ENCODE results near the gene NOC4L. TPM values are rescaled to one million over a fixed set of nuclear protein-coding genes. Genes with fewer than 3 reads are reported as not detected.

Gene NOC4L
- polyA plus RNA-seq, 1 of the 3 experiments (the other 2 are of a cell fraction), result 12.9 TPM

- TF ChIP-seq ELF1 (IDR thresholded peaks at IDR 0.05), result no peak
- TF ChIP-seq NRF1 (IDR thresholded peaks at IDR 0.05; ENCODE audit: low read depth, low read length), result no peak
These were observed 43.6 kb downstream of the NOC4L start (continued) for GRCh38 chr12:132187646-132188450.

GRCh38 chr12:132188451-132188901, 44.2 kb downstream of the NOC4L start:
- ChIA-PET CTCF (interaction anchor here (1.6 to 1.9 kb wide), 2 partner anchors 35 to 226 kb away, joined by 4 to 5 read pairs; no protein-coding TSS in a partner anchor), POLR2A (no interaction called here)
- TF ChIP-seq MEF2A (IDR thresholded peaks at IDR 0.05; ENCODE audit: borderline replicate concordance, low read depth), result no peak
- no peak for TF ChIP-seq USF1 (IDR thresholded peaks at IDR 0.05; ENCODE audit: borderline replicate concordance, low read depth)
- TF ChIP-seq YY1 (IDR thresholded peaks at IDR 0.05; ENCODE audit: low read depth), result no peak
- no peak for TF ChIP-seq ELF1 (IDR thresholded peaks at IDR 0.05)
- no peak for TF ChIP-seq RAD21 (IDR thresholded peaks at IDR 0.05; ENCODE audit: low read length)
- TF ChIP-seq EP300 (IDR thresholded peaks at IDR 0.05; ENCODE audit: borderline replicate concordance in 1 of 2, low read depth in 1 of 2, low read length in 1 of 2), result no peak
- TF ChIP-seq FOSL2 (IDR thresholded peaks at IDR 0.05; ENCODE audit: borderline replicate concordance, low read depth), result no peak
- no peak for TF ChIP-seq FOXJ3 (CRISPR knock-in tag; IDR thresholded peaks at IDR 0.05)
- Histone ChIP-seq H3K36me3 (replicated peaks in 1 of 2; ENCODE audit: control insufficient read depth in 1 of 2, insufficient read depth in 2 of 2, low read length in 1 of 2) (no peaks in the 10 kb centered on the region), H3K9ac (no peak overlapping the region), H3K4me2 (no peak overlapping the region), H3K79me2 (ENCODE audit: insufficient read depth) (no peaks in the 10 kb centered on the region), H3K27ac (ENCODE audit: low read depth in 2 of 2, low read length in 1 of 2) (no peak overlapping the region), H3K4me3 (ENCODE audit: low read depth in 2 of 2, low read length in 1 of 2) (no peak overlapping the region), H2AFZ (ENCODE audit: low read depth) (no peak overlapping the region), H3F3A (replicated peaks; ENCODE audit: insufficient read depth) (no peaks in the 10 kb centered on the region), H3K9me3 (no peaks in the 10 kb centered on the region), H3K27me3 (ENCODE audit: insufficient read depth) (peaks cover 97% of the 10 kb centered on the region), H3K9me2 (no peaks in the 10 kb centered on the region), H4K20me1 (ENCODE audit: insufficient read depth) (no peaks in the 10 kb centered on the region), H3K4me1 (ENCODE audit: control insufficient read depth in 1 of 2, insufficient read depth in 2 of 2, low read depth in 1 of 2, low read length in 1 of 2) (peaks cover 0 to 3% of the 10 kb centered on the region in 2 experiments; a peak in 1 of 4 replicates)
- WGBS (ENCODE audit: low lambda C conversion rate), result 41% methylated on average over 17 of the region's 21 CpGs
- no peak for DNase-seq

- Histone ChIP-seq H3K4me3 (ENCODE audit: low read depth in 2 of 2, low read length in 1 of 2) (no peak overlapping the region), H3K9me3 (no peaks in the 10 kb centered on the region), H3F3A (replicated peaks; ENCODE audit: insufficient read depth) (no peaks in the 10 kb centered on the region), H3K27me3 (ENCODE audit: insufficient read depth) (peaks cover 100% of the 10 kb centered on the region), H3K4me2 (no peak overlapping the region), H3K9me2 (no peaks in the 10 kb centered on the region), H2AFZ (ENCODE audit: low read depth) (no peak overlapping the region), H3K36me3 (replicated peaks in 1 of 2; ENCODE audit: control insufficient read depth in 1 of 2, insufficient read depth in 2 of 2, low read length in 1 of 2) (no peaks in the 10 kb centered on the region), H3K79me2 (ENCODE audit: insufficient read depth) (no peaks in the 10 kb centered on the region), H4K20me1 (ENCODE audit: insufficient read depth) (no peaks in the 10 kb centered on the region), H3K9ac (no peak overlapping the region), H3K4me1 (ENCODE audit: control insufficient read depth in 1 of 2, insufficient read depth in 2 of 2, low read depth in 1 of 2, low read length in 1 of 2) (peaks cover 0 to 3% of the 10 kb centered on the region in 2 experiments; a peak in 1 of 4 replicates), H3K27ac (ENCODE audit: low read depth in 2 of 2, low read length in 1 of 2) (no peak overlapping the region)
- no peak for DNase-seq
- ChIA-PET CTCF (interaction anchor here (1.6 to 1.9 kb wide), 2 partner anchors 35 to 225 kb away, joined by 4 to 5 read pairs; no protein-coding TSS in a partner anchor), POLR2A (no interaction called here)
- WGBS (ENCODE audit: low lambda C conversion rate), result 12% methylated on average over 11 of the region's 20 CpGs
- TF ChIP-seq RAD21 (IDR thresholded peaks at IDR 0.05; ENCODE audit: low read length), result no peak
- TF ChIP-seq GABPA (IDR thresholded peaks at IDR 0.05; ENCODE audit: low read depth), result no peak
- no peak for TF ChIP-seq USF1 (IDR thresholded peaks at IDR 0.05; ENCODE audit: borderline replicate concordance, low read depth)
- no peak for TF ChIP-seq RFX5 (IDR thresholded peaks at IDR 0.05; ENCODE audit: low read length)
- no peak for TF ChIP-seq MXI1 (IDR thresholded peaks at IDR 0.05; ENCODE audit: low read depth, low read length)
- no peak for TF ChIP-seq RCOR1 (IDR thresholded peaks at IDR 0.05; ENCODE audit: low read length)
- TF ChIP-seq GATA2 (CRISPR knock-in tag; IDR thresholded peaks at IDR 0.05), result no peak
- no peak for TF ChIP-seq SMC3 (IDR thresholded peaks at IDR 0.05; ENCODE audit: low read depth, low read length)
- no peak for TF ChIP-seq MEF2A (IDR thresholded peaks at IDR 0.05; ENCODE audit: borderline replicate concordance, low read depth)
- TF ChIP-seq FOXJ3 (CRISPR knock-in tag; IDR thresholded peaks at IDR 0.05), result no peak
- TF ChIP-seq RXRA (IDR thresholded peaks at IDR 0.05; ENCODE audit: borderline replicate concordance, low read depth), result no peak
- no peak for TF ChIP-seq FOXM1 (IDR thresholded peaks at IDR 0.05; ENCODE audit: low read depth)
- TF ChIP-seq ELF1 (IDR thresholded peaks at IDR 0.05), result no peak
- TF ChIP-seq PBX3 (IDR thresholded peaks at IDR 0.05), result no peak
- TF ChIP-seq YY1 (IDR thresholded peaks at IDR 0.05; ENCODE audit: low read depth), result no peak
- no peak for TF ChIP-seq SIN3A (IDR thresholded peaks at IDR 0.05; ENCODE audit: borderline replicate concordance, low read depth, low read length)
- TF ChIP-seq NRF1 (IDR thresholded peaks at IDR 0.05; ENCODE audit: low read depth, low read length), result no peak
- no peak for TF ChIP-seq FOSL2 (IDR thresholded peaks at IDR 0.05; ENCODE audit: borderline replicate concordance, low read depth)
- TF ChIP-seq JUND (IDR thresholded peaks at IDR 0.05), result no peak
These were observed 44.7 kb downstream of the NOC4L start for GRCh38 chr12:132188916-132189325.

Measured in SK-N-SH (cell line).